ENCODE results near the gene SYPL2.

DNA sequence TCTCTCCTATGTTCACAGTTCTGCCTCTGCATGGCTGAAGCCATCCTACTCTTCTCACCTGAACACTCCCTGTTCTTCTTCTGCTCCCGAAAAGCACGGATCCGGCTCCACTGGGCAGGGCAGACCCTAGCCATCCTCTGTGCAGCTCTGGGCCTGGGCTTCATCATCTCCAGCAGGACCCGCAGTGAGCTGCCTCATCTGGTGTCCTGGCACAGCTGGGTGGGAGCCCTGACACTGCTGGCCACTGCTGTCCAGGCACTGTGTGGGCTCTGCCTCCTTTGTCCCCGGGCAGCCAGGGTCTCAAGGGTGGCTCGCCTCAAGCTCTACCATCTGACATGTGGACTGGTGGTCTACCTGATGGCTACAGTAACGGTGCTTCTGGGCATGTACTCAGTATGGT, 29.4 kb downstream of the SYPL2 start:
- TF ChIP-seq, protein P1, sequence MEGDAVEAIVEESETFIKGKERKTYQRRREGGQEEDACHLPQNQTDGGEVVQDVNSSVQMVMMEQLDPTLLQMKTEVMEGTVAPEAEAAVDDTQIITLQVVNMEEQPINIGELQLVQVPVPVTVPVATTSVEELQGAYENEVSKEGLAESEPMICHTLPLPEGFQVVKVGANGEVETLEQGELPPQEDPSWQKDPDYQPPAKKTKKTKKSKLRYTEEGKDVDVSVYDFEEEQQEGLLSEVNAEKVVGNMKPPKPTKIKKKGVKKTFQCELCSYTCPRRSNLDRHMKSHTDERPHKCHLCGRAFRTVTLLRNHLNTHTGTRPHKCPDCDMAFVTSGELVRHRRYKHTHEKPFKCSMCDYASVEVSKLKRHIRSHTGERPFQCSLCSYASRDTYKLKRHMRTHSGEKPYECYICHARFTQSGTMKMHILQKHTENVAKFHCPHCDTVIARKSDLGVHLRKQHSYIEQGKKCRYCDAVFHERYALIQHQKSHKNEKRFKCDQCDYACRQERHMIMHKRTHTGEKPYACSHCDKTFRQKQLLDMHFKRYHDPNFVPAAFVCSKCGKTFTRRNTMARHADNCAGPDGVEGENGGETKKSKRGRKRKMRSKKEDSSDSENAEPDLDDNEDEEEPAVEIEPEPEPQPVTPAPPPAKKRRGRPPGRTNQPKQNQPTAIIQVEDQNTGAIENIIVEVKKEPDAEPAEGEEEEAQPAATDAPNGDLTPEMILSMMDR (conservative IDR thresholded peaks at IDR 0.05 in 1 of 2, IDR thresholded peaks at IDR 0.05 in 1 of 2; ENCODE audit: low read depth in 1 of 2, low read length in 2 of 2) = no peak
- TF ChIP-seq EZH2 (IDR thresholded peaks at IDR 0.05; ENCODE audit: low read length, missing control alignments) = no peak
